ENCODE data around the gene RPUSD2. TPM values are rescaled to one million over a fixed set of nuclear protein-coding genes. Genes with fewer than 3 reads are reported as not detected.
A peak's percentile ranks its signal among the peaks of the same experiment; 100 is the strongest.
"Not testable (repeated sequence)": the region's sequence is repeated elsewhere in the genome, so short reads cannot be mapped to it uniquely, and the experiment has no call there.

Gene RPUSD2
- total RNA-seq, 1 donor from 2014 or later = 10.1 TPM

- no peak for DNase-seq (ENCODE audit: low read depth in 2 of 2)
These were observed 3.5 kb upstream of the RPUSD2 start for GRCh38 chr15:40565333-40566238.

- peak in 1 of 2 donors; percentile 10 for DNase-seq (ENCODE audit: low read depth in 2 of 2)
These were observed 2.0 kb upstream of the RPUSD2 start for GRCh38 chr15:40567111-40567510.

GRCh38 chr15:40575113-40575512, 6.0 kb downstream of the RPUSD2 start:
- no peak for DNase-seq (ENCODE audit: low read depth in 2 of 2)

GRCh38 chr15:40576914-40577313, 7.8 kb downstream of the RPUSD2 start:
- DNase-seq (ENCODE audit: low read depth in 2 of 2) = not testable (repeated sequence)

GRCh38 chr15:40578892-40579291, 9.8 kb downstream of the RPUSD2 start:
- no peak for DNase-seq (ENCODE audit: low read depth in 2 of 2)

- not testable (repeated sequence) for DNase-seq (ENCODE audit: low read depth in 2 of 2)
These were observed 12.7 kb downstream of the RPUSD2 start for GRCh38 chr15:40581796-40582195.

- peak in 1 of 2 donors; percentile 45 for DNase-seq (ENCODE audit: low read depth in 2 of 2)
These were observed 13.7 kb downstream of the RPUSD2 start for GRCh38 chr15:40582726-40583246.

- DNase-seq (ENCODE audit: low read depth in 2 of 2) = no peak
These were observed 15.1 kb downstream of the RPUSD2 start for GRCh38 chr15:40584191-40584590.

- DNase-seq (ENCODE audit: low read depth in 2 of 2) = no peak
These were observed 21.6 kb downstream of the RPUSD2 start for GRCh38 chr15:40590667-40591050.

- DNase-seq (ENCODE audit: low read depth in 2 of 2) = no peak
These were observed 22.3 kb downstream of the RPUSD2 start for GRCh38 chr15:40591389-40591788.

GRCh38 chr15:40593165-40593564, 24.1 kb downstream of the RPUSD2 start:
- no peak for DNase-seq (ENCODE audit: low read depth in 2 of 2)

- DNase-seq (ENCODE audit: low read depth in 2 of 2) = peak; percentile 96 to 98
These were observed 24.7 kb downstream of the RPUSD2 start, which contains the start of gene KNL1 for GRCh38 chr15:40593588-40594428. Gene KNL1, plus strand, starts transcription at chr15:40594249. Its CDS starts 8,683 bp downstream, at chr15:40602932.

- DNase-seq (ENCODE audit: low read depth in 2 of 2) = peak in 1 of 2 donors; percentile 59
These were observed 25.3 kb downstream of the RPUSD2 start for GRCh38 chr15:40594429-40594836.

- DNase-seq (ENCODE audit: low read depth in 2 of 2) = peak in 1 of 2 donors; percentile 5
These were observed 26.1 kb downstream of the RPUSD2 start for GRCh38 chr15:40595219-40595618.

GRCh38 chr15:40595773-40596172, 26.7 kb downstream of the RPUSD2 start:
- DNase-seq (ENCODE audit: low read depth in 2 of 2) = no peak

- DNase-seq (ENCODE audit: low read depth in 2 of 2) = no peak
These were observed 27.9 kb downstream of the RPUSD2 start for GRCh38 chr15:40597024-40597423.

GRCh38 chr15:40598126-40598525, 29.0 kb downstream of the RPUSD2 start:
- DNase-seq (ENCODE audit: low read depth in 2 of 2) = no peak

- no peak for DNase-seq (ENCODE audit: low read depth in 2 of 2)
These were observed 29.6 kb downstream of the RPUSD2 start for GRCh38 chr15:40598672-40599071.

GRCh38 chr15:40600956-40601355, 31.9 kb downstream of the RPUSD2 start:
- DNase-seq (ENCODE audit: low read depth in 2 of 2) = no peak

- DNase-seq (ENCODE audit: low read depth in 2 of 2) = no peak
These were observed 34.8 kb downstream of the RPUSD2 start for GRCh38 chr15:40603935-40604334.

- DNase-seq (ENCODE audit: low read depth in 2 of 2) = no peak
These were observed 44.0 kb downstream of the RPUSD2 start for GRCh38 chr15:40613080-40613479.

GRCh38 chr15:40618023-40618422, 48.9 kb downstream of the RPUSD2 start:
- no peak for DNase-seq (ENCODE audit: low read depth in 2 of 2)
